ENCODE measurements around the gene PRPF39. TPM values are rescaled to one million over a fixed set of nuclear protein-coding genes. Genes with fewer than 3 reads are reported as not detected.

PRPF39 gene
- total and polyA plus RNA-seq, 2 of the 4 experiments (the other 2 are of a cell fraction), result 18.1 to 29.6 TPM

DNA sequence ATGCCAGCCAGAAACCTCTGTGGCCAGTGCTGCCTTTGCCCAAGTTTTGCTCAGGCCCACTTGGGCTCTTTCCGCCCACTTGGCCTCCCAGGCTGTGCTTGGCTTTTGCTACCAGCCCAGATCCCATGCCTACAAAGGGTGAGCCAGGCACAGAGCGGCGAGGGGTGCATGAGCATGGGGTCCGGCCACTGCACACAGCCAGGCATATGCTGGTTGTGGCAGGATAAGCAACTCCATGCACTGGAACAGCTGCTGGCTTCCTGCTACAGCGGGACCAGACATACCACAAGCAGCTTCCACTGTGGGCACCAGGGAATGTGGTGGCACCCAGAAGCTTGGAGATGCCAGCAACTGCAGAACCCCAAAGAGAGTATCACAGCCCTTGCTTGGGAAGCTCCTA is 45.7 kb upstream of the PRPF39 start:
- no peak overlapping the region for H2AK9ac ChIP-seq (replicated peaks; ENCODE audit: low read depth, low read length, poor library complexity)
- H2AK5ac ChIP-seq (ENCODE audit: low read depth, low read length), result no peak overlapping the region
- WGBS, 2 experiments (ENCODE audit: extremely low coverage in 2 of 2, insufficient read length in 1 of 2), result 82% methylated on average over 4 of the region's 5 CpGs; no CpG with 5 or more reads in 1 of the 2 experiments
- no peaks in the 10 kb centered on the region for H3K9me1 ChIP-seq (ENCODE audit: insufficient read depth, low read length)
- H2AFZ ChIP-seq (replicated peaks; ENCODE audit: low read length, poor library complexity), result no peak overlapping the region
- no peak overlapping the region for H4K8ac ChIP-seq (ENCODE audit: low read depth in 2 of 2, low read length in 2 of 2)
- no peak overlapping the region for H3K9ac ChIP-seq (ENCODE audit: low read depth, low read length)
- no peak overlapping the region for H3K4ac ChIP-seq (ENCODE audit: low read depth, low read length)
- no peaks in the 10 kb centered on the region for H3K79me1 ChIP-seq (ENCODE audit: low read depth in 1 of 2, low read length in 2 of 2)
- no peak overlapping the region for H3K14ac ChIP-seq (replicated peaks; ENCODE audit: low read depth, low read length)
- H2BK15ac ChIP-seq (ENCODE audit: low read depth, low read length), result no peak overlapping the region
- no peaks in the 10 kb centered on the region for H3K27me3 ChIP-seq (ENCODE audit: control insufficient read depth, insufficient read depth, low read length)
- TF ChIP-seq RCOR1 (IDR thresholded peaks at IDR 0.05; ENCODE audit: insufficient replicate concordance, low read length) (no peak), MAZ (IDR thresholded peaks at IDR 0.05; ENCODE audit: borderline replicate concordance, low read depth, low read length) (no peak), ELK1 (IDR thresholded peaks at IDR 0.05; ENCODE audit: borderline replicate concordance, low read depth, low read length) (no peak)
- H3K4me2 ChIP-seq (ENCODE audit: low read depth, low read length), result no peak overlapping the region
- H3K4me3 ChIP-seq (ENCODE audit: insufficient read depth, low read depth, low read length), result no peak overlapping the region
- H3K56ac ChIP-seq (ENCODE audit: extremely low read depth, insufficient read depth, low read length), result no peak overlapping the region
- H2BK120ac ChIP-seq (ENCODE audit: low read depth, low read length), result no peak overlapping the region
- no peak overlapping the region for H2BK5ac ChIP-seq (ENCODE audit: low read depth, low read length, poor library complexity, severe bottlenecking)
- H2BK20ac ChIP-seq (ENCODE audit: low read depth, low read length), result no peak overlapping the region
- peaks cover 8% of the 10 kb centered on the region for H3K36me3 ChIP-seq (ENCODE audit: control insufficient read depth, insufficient read depth, low read length)
- H3K27ac ChIP-seq (ENCODE audit: insufficient read depth, low read length), result no peak overlapping the region
- no peak overlapping the region for H4K91ac ChIP-seq (ENCODE audit: insufficient read depth, low read depth, low read length)
- no peak for DNase-seq
- in situ Hi-C loops (cut with MboI; ENCODE audit: low sequenced_read_pairs), result no loop called here
- no peak overlapping the region for H3K18ac ChIP-seq (ENCODE audit: low read depth, low read length)
- H4K5ac ChIP-seq (ENCODE audit: low read depth, low read length), result no peak overlapping the region
- intact Hi-C loops (cut with micrococcal nuclease), result no loop called here
- BruUV-seq (replicated peaks), result no TSS peak
- ChIA-PET POLR2A (ENCODE audit: unreplicated experiment) (no interaction called here), CTCF (no interaction called here)
- no peak for ATAC-seq (ENCODE audit: low read depth)
- no peaks in the 10 kb centered on the region for H3K4me1 ChIP-seq (ENCODE audit: control insufficient read depth, insufficient read depth, low read length)
- H4K20me1 ChIP-seq (ENCODE audit: insufficient read depth, low read length), result no peaks in the 10 kb centered on the region
- H3K9me3 ChIP-seq (ENCODE audit: control insufficient read depth, insufficient read depth, low read length), result no peaks in the 10 kb centered on the region
- no peak overlapping the region for H3K23ac ChIP-seq (ENCODE audit: low read depth, low read length)
- dilution Hi-C loops (cut with HindIII; ENCODE audit: low sequenced_read_pairs, unreplicated experiment), result no loop called here
